Ovary (tissue), 9 donors: ENCODE results near the gene NR1D2. TPM values are rescaled to one million over a fixed set of nuclear protein-coding genes. Genes with fewer than 3 reads are reported as not detected.

ENCODE experiments used
- DNase-seq, 5 donors: peaks; one replicate each; pipeline ENCODE4 v3.0.0-alpha.2; 2019 to 2020
- H3K27ac ChIP-seq, 2 donors: fragments of 200-600 bp; one replicate each; pipeline versions ENCODE4 v1.5.1 to v1.8.0; 2019 to 2022
- H3K27me3 ChIP-seq: fragments of 200-600 bp; one replicate; pipeline ENCODE4 v1.8.0; 2022
- H3K36me3 ChIP-seq: fragments of 200-600 bp; sonication (generic); one replicate; pipeline ENCODE4 v1.5.1; 2019
- H3K4me1 ChIP-seq: one replicate; pipeline ENCODE4 v1.8.1; 2013; ENCODE audit warnings: mild to moderate bottlenecking, moderate library complexity; ENCODE audit not compliant: insufficient read depth
- H3K4me3 ChIP-seq: fragments of 200-600 bp; sonication (generic); one replicate; pipeline ENCODE4 v1.5.1; 2017
- H3K9me3 ChIP-seq, 2 donors: fragments of 200-600 bp in 1 of 2; sonication (generic) in 1 of 2; one replicate each; pipeline versions ENCODE4 v1.5.1 to v1.8.1; 2013 to 2019; ENCODE audit warnings: mild to moderate bottlenecking in 1 of 2, moderate library complexity in 1 of 2
- EP300 ChIP-seq: sonication (generic); formaldehyde crosslinking; IDR thresholded peaks from one replicate; pipeline ENCODE4 v1.6.1; 2017; ENCODE audit warnings: antibody characterized with exemption
- POLR2A ChIP-seq: fragments of 450-650 bp; IDR thresholded peaks from one replicate; pipeline ENCODE4 v1.6.1; 2017; ENCODE audit warnings: antibody characterized with exemption, mild to moderate bottlenecking, moderate library complexity
- WGBS, 3 donors: extraction: QIAGEN DNeasy Blood & Tissue Kit in 1 of 3; methylation state at CpG; one replicate each; pipeline versions ENCODE4 v1.1.5 to v1.1.7; 2013 to 2017; 5-methylcytosine and 5-hydroxymethylcytosine counted together
- intact Hi-C, 4 donors: fragments of 100-400 bp; cut with DNase I; formaldehyde crosslinking; loops; one replicate each; pipeline versions ENCODE4 v1.11.0 to v1.15.1; 2022 to 2023
- polyA plus RNA-seq, 2 donors: library from polyadenylated mRNA; stranded (reverse); fragments of 200-250 nt in 1 of 2; fragments of 350-450 nt in 1 of 2; fragmentation: Illumina TruSeq in 1 of 2; extraction: RNeasy Lipid Tissue Mini Kit (QIAGEN cat#74804) in 1 of 2; gene quantifications; one replicate each; pipeline ENCODE4 v1.2.3, GENCODE V29; 2013 to 2014
- total RNA-seq, 7 donors: library from RNA; depleted of rRNA in 2 of 7; stranded (reverse); fragments of >200 nt in 2 of 7; fragmentation: NEBNext Ultra II Directional in 3 of 7; extraction: Animal tissue kit (Norgen Biotek cat#: 25700) in 3 of 7; gene quantifications; one replicate each; pipeline versions ENCODE4 v1.1.0 to v1.2.4, GENCODE V29; 2016 to 2023
- TF ChIP-seq, protein P1 (sequence below), 3 donors: fragments of 450-650 bp in 2 of 3; fragments of 200-600 bp in 1 of 3; IDR thresholded peaks; one replicate each; pipeline versions ENCODE4 v1.5.1 to v1.8.0; 2016 to 2022; ENCODE audit warnings: antibody characterized with exemption in 3 of 3, mild to moderate bottlenecking in 1 of 3
- donor health status: DM: no; HTN: no; CAD: no; lungs with moderate emphysema.
- donor health status: DM: no; HTN: no; CAD: no.
- donor health status: Bipolar disorder and iron deficiency.
- donor health status: DM: yes; HTN: yes; CAD: no.
- donor health status: DM: no; HTN: no; CAD: no.
- donor health status: DM: yes; HTN: yes; CAD: no.

NR1D2 gene
- total and polyA plus RNA-seq, 9 donors = 26.9 to 74.3 (median 34.4) TPM

DNA sequence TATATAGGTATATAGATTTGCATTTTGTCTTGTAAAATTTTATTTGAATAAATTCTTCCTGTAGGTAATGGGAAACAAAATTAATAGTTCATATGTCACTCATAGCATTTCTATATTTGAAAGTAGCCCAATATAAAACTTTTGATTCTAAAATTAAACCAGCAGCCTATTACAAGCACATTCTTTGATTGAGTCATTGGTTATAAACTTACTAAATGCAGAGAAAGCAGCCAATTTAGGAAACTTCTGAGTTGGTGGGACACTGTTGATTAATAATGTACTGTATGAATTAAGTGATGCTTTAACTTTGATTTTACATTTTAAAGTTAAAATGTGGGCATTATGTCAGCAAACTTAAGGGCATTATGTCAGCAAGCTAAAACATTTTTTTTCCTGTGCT is 34.5 kb downstream of the NR1D2 start:
- Histone ChIP-seq H3K4me1 (peaks cover 5% of the 10 kb centered on the region), H3K36me3 (no peaks in the 10 kb centered on the region), H3K27me3 (no peaks in the 10 kb centered on the region), H3K9me3 (no peaks in the 10 kb centered on the region), H3K27ac (no peak overlapping the region), H3K4me3 (no peak overlapping the region)
- intact Hi-C loops = no loop called here
- DNase-seq = no peak
- TF ChIP-seq, protein P1, sequence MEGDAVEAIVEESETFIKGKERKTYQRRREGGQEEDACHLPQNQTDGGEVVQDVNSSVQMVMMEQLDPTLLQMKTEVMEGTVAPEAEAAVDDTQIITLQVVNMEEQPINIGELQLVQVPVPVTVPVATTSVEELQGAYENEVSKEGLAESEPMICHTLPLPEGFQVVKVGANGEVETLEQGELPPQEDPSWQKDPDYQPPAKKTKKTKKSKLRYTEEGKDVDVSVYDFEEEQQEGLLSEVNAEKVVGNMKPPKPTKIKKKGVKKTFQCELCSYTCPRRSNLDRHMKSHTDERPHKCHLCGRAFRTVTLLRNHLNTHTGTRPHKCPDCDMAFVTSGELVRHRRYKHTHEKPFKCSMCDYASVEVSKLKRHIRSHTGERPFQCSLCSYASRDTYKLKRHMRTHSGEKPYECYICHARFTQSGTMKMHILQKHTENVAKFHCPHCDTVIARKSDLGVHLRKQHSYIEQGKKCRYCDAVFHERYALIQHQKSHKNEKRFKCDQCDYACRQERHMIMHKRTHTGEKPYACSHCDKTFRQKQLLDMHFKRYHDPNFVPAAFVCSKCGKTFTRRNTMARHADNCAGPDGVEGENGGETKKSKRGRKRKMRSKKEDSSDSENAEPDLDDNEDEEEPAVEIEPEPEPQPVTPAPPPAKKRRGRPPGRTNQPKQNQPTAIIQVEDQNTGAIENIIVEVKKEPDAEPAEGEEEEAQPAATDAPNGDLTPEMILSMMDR (IDR thresholded peaks at IDR 0.05) = no peak
- TF ChIP-seq EP300 (no peak), POLR2A (no peak)

DNA sequence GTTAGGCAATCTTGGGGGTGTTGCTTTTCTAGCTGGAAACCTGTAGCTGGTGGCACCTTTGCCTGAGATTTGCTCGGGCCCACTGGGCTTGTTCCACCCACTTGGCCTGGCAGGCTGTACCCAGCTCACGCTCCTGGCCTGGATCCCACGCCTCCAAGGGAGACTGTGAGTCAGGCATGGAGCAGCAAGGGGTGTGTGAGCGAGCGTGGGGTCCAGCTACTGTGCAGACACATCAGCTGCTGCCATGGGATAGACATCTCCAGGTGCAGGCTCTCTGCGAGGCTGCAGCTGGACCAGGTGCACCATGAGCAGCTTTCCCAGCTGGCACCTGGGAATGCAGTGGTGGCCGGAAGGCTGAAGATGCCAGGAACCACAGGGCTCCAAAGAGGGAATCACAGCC is 36.0 kb downstream of the NR1D2 start:
- Histone ChIP-seq H3K9me3 (no peaks in the 10 kb centered on the region), H3K4me3 (no peak overlapping the region), H3K27me3 (no peaks in the 10 kb centered on the region), H3K36me3 (no peaks in the 10 kb centered on the region), H3K4me1 (peaks cover 5% of the 10 kb centered on the region), H3K27ac (no peak overlapping the region)
- no peak for DNase-seq
- intact Hi-C loops = no loop called here
- 89 to 95% (median 92%) methylated on average over 7 of the region's 7 CpGs for WGBS, 3 donors
- no peak for TF ChIP-seq EP300
- no peak for TF ChIP-seq POLR2A
- TF ChIP-seq, protein P1 (IDR thresholded peaks at IDR 0.05) = no peak

DNA sequence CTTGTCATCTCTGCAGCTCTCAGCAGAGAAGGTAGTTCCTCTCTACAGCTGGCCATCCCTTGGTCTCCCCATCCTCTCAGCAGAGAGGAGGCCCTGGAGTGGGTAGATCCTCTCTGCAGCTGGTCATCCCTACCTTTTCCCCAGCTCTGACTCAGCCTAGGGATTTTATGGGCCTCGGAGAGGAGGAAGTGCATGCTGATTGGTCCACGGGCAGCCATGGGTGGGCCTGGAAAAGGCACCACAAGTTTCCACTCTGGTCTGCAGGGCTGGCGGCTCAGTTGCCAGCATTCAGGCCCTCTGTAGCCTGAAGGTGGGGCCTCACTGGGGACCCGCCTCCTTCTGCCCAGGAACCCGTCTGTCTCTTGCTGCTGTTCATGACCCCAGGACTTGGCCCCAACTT is 36.9 kb downstream of the NR1D2 start:
- Histone ChIP-seq H3K4me3 (no peak overlapping the region), H3K27me3 (no peaks in the 10 kb centered on the region), H3K9me3 (no peaks in the 10 kb centered on the region), H3K36me3 (no peaks in the 10 kb centered on the region), H3K4me1 (peaks cover 5% of the 10 kb centered on the region), H3K27ac (no peak overlapping the region)
- TF ChIP-seq POLR2A (no peak), EP300 (no peak)
- TF ChIP-seq, protein P1 (IDR thresholded peaks at IDR 0.05) = no peak
- WGBS, 3 donors = 82 to 94% (median 88%) methylated on average over 5 of the region's 5 CpGs
- no peak for DNase-seq
- intact Hi-C loops = no loop called here

DNA sequence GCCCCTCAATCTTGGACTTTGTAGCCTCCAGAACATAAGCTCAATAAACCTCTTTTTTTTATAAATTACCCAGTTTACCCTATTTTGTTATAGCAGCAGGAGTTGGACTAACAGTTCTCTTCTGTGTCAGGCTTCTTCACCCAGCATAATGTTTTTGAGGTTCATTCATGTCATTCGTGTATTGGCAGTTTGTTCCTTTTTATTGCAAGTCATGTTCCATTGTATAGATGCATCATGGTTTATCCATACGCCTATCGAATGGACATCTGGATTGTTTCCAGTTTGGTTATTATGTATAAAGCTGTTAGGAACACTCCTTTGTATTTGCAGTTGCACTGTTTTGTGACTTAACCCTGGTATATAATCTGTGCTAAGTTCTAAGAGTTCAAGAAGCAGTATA is 39.8 kb downstream of the NR1D2 start:
- no peaks in the 10 kb centered on the region for H3K9me3 ChIP-seq
- no peak for DNase-seq
- no peak overlapping the region for H3K27ac ChIP-seq
- H3K36me3 ChIP-seq = no peaks in the 10 kb centered on the region
- H3K4me1 ChIP-seq = peaks cover 5% of the 10 kb centered on the region
- TF ChIP-seq, protein P1 (IDR thresholded peaks at IDR 0.05) = no peak
- TF ChIP-seq POLR2A (no peak), EP300 (no peak)
- no peaks in the 10 kb centered on the region for H3K27me3 ChIP-seq
- 92 to 95% (median 94%) methylated on average over 3 of the region's 3 CpGs for WGBS, 3 donors
- H3K4me3 ChIP-seq = no peak overlapping the region
- intact Hi-C loops = no loop called here
